WTC11 (cell line): Measurements from ENCODE around the gene STX5. TPM values are rescaled to one million over a fixed set of nuclear protein-coding genes. Genes with fewer than 3 reads are reported as not detected.
"Not testable (repeated sequence)": the region's sequence is repeated elsewhere in the genome, so short reads cannot be mapped to it uniquely, and the experiment has no call there.

ENCODE experiments used
- ATAC-seq: fragments of 200-7000 bp; cut with Tn5 transposase; 2 replicates; pipeline ENCODE4 v1.10.0; 2021; ENCODE audit warnings: mild to moderate bottlenecking, moderate library complexity
- CTCF ChIA-PET: fragments of 300-600 bp; sonication (Branson Sonifier 250); formaldehyde crosslinking; loops from one replicate; lab custom pipeline; 2021; ENCODE audit warnings: antibody characterized with exemption; lab: Charles Lee
- POLR2A ChIA-PET: fragments of 350-600 bp; sonication (Branson Sonifier 250); formaldehyde crosslinking; loops from one replicate; lab custom pipeline; 2021; ENCODE audit warnings: antibody characterized with exemption; lab: Charles Lee
- DNase-seq: peaks from one replicate; pipeline ENCODE4 v3.0.0; 2021; ENCODE audit warnings: low spot score
- H3K27ac Mint-ChIP-seq: 2 replicates; pipeline ENCODE4 v1.8.0; 2021; ENCODE audit warnings: mixed read lengths
- H3K27me3 Mint-ChIP-seq: 2 replicates; pipeline ENCODE4 v1.8.0; 2021; ENCODE audit warnings: low read depth, mild to moderate bottlenecking, moderate library complexity, mixed read lengths
- H3K36me3 Mint-ChIP-seq: 2 replicates; pipeline ENCODE4 v1.8.0; 2021; ENCODE audit warnings: mixed read lengths
- H3K4me1 Mint-ChIP-seq: 2 replicates; pipeline ENCODE4 v1.8.0; 2022; ENCODE audit warnings: mixed read lengths
- H3K4me3 Mint-ChIP-seq: 2 replicates; pipeline ENCODE4 v1.8.0; 2021; ENCODE audit warnings: mild to moderate bottlenecking, moderate library complexity, mixed read lengths
- H3K9me3 Mint-ChIP-seq: 2 replicates; pipeline ENCODE4 v1.8.0; 2021; ENCODE audit warnings: mixed read lengths
- ELF4 ChIP-seq: sonication (generic); formaldehyde crosslinking; IDR thresholded peaks from 2 replicates; pipeline ENCODE4 v1.8.1; 2022; ENCODE audit warnings: low read depth, mild to moderate bottlenecking, moderate library complexity, missing genetic modification reagents
- GABPB1 ChIP-seq: sonication (generic); formaldehyde crosslinking; IDR thresholded peaks from 2 replicates; pipeline ENCODE4 v1.8.1; 2023; ENCODE audit warnings: mild to moderate bottlenecking, missing genetic modification reagents
- HMGA2 ChIP-seq: fragments of 250-450 bp; sonication (Bioruptor Pico); IDR thresholded peaks from 2 replicates; pipeline ENCODE4 v1.4.0; 2021; ENCODE audit warnings: mild to moderate bottlenecking, moderate library complexity
- KAT7 ChIP-seq: sonication (generic); formaldehyde crosslinking; IDR thresholded peaks from 2 replicates; pipeline ENCODE4 v1.8.1; 2023; ENCODE audit warnings: missing genetic modification reagents, mild to moderate bottlenecking, borderline replicate concordance
- ZNF138 ChIP-seq: sonication (generic); formaldehyde crosslinking; conservative IDR thresholded peaks from 2 replicates; pipeline ENCODE4 v1.8.1; 2022; ENCODE audit warnings: mild to moderate bottlenecking, moderate library complexity, missing genetic modification reagents
- ZNF219 ChIP-seq: sonication (generic); formaldehyde crosslinking; IDR thresholded peaks from 2 replicates; pipeline ENCODE4 v1.8.0; 2023; ENCODE audit warnings: missing genetic modification reagents, mild to moderate bottlenecking, borderline replicate concordance
- ZNF423 ChIP-seq: fragments of 250-450 bp; sonication (Bioruptor Pico); IDR thresholded peaks from 2 replicates; pipeline ENCODE4 v2.1.2; 2022; ENCODE audit warnings: mild to moderate bottlenecking, moderate library complexity
- total RNA-seq: library from RNA; stranded (reverse); gene quantifications from 3 replicates; pipeline ENCODE4 v1.2.3, GENCODE V29; 2021
- TF ChIP-seq, protein P1 (sequence below): sonication (generic); formaldehyde crosslinking; IDR thresholded peaks from 2 replicates; pipeline ENCODE4 v1.8.1; 2023; ENCODE audit warnings: mild to moderate bottlenecking, moderate library complexity, missing genetic modification reagents
- TF ChIP-seq, protein P2 (sequence below): fragments of 200-600 bp; IDR thresholded peaks from 2 replicates; pipeline ENCODE4 v1.8.0; 2022; ENCODE audit warnings: antibody characterized with exemption
- TF ChIP-seq, protein P3 (sequence below): sonication (generic); formaldehyde crosslinking; IDR thresholded peaks from 2 replicates; pipeline ENCODE4 v1.8.1; 2023; ENCODE audit warnings: mild to moderate bottlenecking, missing genetic modification reagents, borderline replicate concordance
- TF ChIP-seq, protein P4 (sequence below): sonication (generic); formaldehyde crosslinking; IDR thresholded peaks from 2 replicates; pipeline ENCODE4 v1.8.0; 2022; ENCODE audit warnings: mild to moderate bottlenecking, missing genetic modification reagents
- TF ChIP-seq, protein P5 (sequence below): sonication (generic); formaldehyde crosslinking; IDR thresholded peaks from 2 replicates; pipeline ENCODE4 v1.8.0; 2023; ENCODE audit warnings: missing genetic modification reagents
- TF ChIP-seq, protein P6 (sequence below): sonication (generic); formaldehyde crosslinking; IDR thresholded peaks from 2 replicates; pipeline ENCODE4 v1.8.1; 2023; ENCODE audit warnings: mild to moderate bottlenecking, missing genetic modification reagents, moderate library complexity
- TF ChIP-seq, protein P7 (sequence below): sonication (generic); formaldehyde crosslinking; IDR thresholded peaks from 2 replicates; pipeline ENCODE4 v1.8.0; 2022; ENCODE audit warnings: mild to moderate bottlenecking, missing genetic modification reagents

Gene STX5
- total RNA-seq, 1 experiment from 2014 or later: 30.2 TPM

DNA sequence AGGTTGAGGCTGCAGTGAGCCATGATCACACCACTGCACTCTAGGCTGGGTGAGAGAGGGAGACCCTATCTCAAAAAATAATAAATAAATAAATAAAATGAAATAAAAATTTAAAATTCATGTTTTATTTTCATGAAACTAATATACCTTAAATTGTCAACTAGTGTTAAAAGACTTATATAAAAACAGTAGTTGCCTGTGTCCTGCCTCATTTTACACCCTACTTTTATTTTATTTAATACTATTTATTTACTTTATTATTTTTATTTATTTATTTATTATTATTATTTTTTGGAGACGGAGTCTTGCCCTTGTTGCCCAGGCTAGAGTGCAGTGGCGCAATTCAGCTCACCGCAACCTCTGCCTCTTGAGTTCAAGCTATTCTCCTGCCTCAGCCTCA is 12.3 kb upstream of the STX5 start:
- TF ChIP-seq ZNF219 (CRISPR knock-in tag) (no peak), HMGA2 (CRISPR knock-in tag) (peak; percentile 95)
- no peaks in the 10 kb centered on the region for H3K27me3 Mint-ChIP-seq
- ChIA-PET CTCF (no interaction called here), POLR2A (interaction anchor here (1.5 kb wide), 1 partner anchor 11 kb away, joined by 5 read pairs; no protein-coding TSS in a partner anchor)
- no peak for DNase-seq
- H3K27ac Mint-ChIP-seq: no peak overlapping the region
- peaks cover 8% of the 10 kb centered on the region for H3K4me1 Mint-ChIP-seq
- peaks cover 17% of the 10 kb centered on the region for H3K9me3 Mint-ChIP-seq
- H3K36me3 Mint-ChIP-seq: peaks cover 18% of the 10 kb centered on the region
- no peak for ATAC-seq
- no peak overlapping the region for H3K4me3 Mint-ChIP-seq

DNA sequence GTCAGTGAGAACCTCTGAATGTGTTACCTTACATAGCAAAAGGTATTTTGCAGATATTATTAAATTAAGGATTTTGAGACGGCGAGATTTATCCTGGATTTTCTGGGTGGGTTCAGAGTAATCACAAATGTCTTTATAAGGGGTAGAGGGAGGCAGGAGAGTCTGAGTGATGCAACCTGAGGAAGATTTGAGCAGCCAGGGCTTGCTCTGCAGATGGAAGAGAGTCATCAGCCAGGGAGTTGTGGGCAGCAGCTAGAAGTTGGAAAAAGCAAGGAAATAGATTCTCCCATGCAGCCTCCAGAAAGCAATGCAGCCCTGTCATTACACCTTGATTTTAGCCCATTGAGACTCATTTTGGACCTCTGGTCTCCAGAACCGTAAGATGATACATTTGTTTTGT is 11.6 kb upstream of the STX5 start:
- H3K4me1 Mint-ChIP-seq: peaks cover 11% of the 10 kb centered on the region
- CTCF ChIA-PET: no interaction called here
- no peaks in the 10 kb centered on the region for H3K27me3 Mint-ChIP-seq
- no peak overlapping the region for H3K4me3 Mint-ChIP-seq
- H3K9me3 Mint-ChIP-seq: peaks cover 17% of the 10 kb centered on the region
- H3K36me3 Mint-ChIP-seq: peaks cover 21% of the 10 kb centered on the region
- TF ChIP-seq ZNF138 (no peak), GABPB1 (CRISPR knock-in tag) (0 out of 2 replicates have a peak, but pooled peaks have one; percentile 17), ELF4 (no peak), KAT7 (CRISPR knock-in tag) (no peak)
- TF ChIP-seq, protein P1, sequence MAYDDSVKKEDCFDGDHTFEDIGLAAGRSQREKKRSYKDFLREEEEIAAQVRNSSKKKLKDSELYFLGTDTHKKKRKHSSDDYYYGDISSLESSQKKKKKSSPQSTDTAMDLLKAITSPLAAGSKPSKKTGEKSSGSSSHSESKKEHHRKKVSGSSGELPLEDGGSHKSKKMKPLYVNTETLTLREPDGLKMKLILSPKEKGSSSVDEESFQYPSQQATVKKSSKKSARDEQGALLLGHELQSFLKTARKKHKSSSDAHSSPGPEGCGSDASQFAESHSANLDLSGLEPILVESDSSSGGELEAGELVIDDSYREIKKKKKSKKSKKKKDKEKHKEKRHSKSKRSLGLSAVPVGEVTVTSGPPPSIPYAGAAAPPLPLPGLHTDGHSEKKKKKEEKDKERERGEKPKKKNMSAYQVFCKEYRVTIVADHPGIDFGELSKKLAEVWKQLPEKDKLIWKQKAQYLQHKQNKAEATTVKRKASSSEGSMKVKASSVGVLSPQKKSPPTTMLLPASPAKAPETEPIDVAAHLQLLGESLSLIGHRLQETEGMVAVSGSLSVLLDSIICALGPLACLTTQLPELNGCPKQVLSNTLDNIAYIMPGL: no peak
- TF ChIP-seq, protein P2, sequence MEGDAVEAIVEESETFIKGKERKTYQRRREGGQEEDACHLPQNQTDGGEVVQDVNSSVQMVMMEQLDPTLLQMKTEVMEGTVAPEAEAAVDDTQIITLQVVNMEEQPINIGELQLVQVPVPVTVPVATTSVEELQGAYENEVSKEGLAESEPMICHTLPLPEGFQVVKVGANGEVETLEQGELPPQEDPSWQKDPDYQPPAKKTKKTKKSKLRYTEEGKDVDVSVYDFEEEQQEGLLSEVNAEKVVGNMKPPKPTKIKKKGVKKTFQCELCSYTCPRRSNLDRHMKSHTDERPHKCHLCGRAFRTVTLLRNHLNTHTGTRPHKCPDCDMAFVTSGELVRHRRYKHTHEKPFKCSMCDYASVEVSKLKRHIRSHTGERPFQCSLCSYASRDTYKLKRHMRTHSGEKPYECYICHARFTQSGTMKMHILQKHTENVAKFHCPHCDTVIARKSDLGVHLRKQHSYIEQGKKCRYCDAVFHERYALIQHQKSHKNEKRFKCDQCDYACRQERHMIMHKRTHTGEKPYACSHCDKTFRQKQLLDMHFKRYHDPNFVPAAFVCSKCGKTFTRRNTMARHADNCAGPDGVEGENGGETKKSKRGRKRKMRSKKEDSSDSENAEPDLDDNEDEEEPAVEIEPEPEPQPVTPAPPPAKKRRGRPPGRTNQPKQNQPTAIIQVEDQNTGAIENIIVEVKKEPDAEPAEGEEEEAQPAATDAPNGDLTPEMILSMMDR: no peak
- TF ChIP-seq, protein P3, sequence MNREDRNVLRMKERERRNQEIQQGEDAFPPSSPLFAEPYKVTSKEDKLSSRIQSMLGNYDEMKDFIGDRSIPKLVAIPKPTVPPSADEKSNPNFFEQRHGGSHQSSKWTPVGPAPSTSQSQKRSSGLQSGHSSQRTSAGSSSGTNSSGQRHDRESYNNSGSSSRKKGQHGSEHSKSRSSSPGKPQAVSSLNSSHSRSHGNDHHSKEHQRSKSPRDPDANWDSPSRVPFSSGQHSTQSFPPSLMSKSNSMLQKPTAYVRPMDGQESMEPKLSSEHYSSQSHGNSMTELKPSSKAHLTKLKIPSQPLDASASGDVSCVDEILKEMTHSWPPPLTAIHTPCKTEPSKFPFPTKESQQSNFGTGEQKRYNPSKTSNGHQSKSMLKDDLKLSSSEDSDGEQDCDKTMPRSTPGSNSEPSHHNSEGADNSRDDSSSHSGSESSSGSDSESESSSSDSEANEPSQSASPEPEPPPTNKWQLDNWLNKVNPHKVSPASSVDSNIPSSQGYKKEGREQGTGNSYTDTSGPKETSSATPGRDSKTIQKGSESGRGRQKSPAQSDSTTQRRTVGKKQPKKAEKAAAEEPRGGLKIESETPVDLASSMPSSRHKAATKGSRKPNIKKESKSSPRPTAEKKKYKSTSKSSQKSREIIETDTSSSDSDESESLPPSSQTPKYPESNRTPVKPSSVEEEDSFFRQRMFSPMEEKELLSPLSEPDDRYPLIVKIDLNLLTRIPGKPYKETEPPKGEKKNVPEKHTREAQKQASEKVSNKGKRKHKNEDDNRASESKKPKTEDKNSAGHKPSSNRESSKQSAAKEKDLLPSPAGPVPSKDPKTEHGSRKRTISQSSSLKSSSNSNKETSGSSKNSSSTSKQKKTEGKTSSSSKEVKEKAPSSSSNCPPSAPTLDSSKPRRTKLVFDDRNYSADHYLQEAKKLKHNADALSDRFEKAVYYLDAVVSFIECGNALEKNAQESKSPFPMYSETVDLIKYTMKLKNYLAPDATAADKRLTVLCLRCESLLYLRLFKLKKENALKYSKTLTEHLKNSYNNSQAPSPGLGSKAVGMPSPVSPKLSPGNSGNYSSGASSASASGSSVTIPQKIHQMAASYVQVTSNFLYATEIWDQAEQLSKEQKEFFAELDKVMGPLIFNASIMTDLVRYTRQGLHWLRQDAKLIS (CRISPR knock-in tag): no peak
- TF ChIP-seq, all 79 proteins: peak for 1
- DNase-seq: no peak
- POLR2A ChIA-PET: interaction anchor here (1.5 kb wide), 1 partner anchor 12 kb away, joined by 5 read pairs; no protein-coding TSS in a partner anchor
- ATAC-seq: no peak
- H3K27ac Mint-ChIP-seq: peak overlapping the region; percentile 69

DNA sequence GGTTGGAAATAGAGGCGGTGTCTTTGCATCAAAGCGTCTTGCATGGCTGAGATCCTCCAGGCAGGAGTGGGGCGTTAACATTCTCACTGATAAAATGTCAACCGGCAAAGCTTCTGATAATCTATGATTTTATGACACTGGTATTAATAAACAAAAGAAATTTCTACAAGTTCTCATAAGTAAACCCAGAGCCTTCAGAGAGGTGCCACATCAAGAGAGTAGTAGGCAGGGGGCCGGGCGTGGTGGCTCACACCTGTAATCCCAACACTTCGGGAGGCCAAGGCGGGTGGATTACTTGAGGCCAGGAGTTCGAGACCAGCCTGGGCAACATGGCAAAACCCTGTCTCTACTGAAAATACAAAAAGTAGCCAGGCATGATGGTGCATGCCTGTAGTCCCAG is 11.0 kb upstream of the STX5 start:
- H3K27me3 Mint-ChIP-seq, H3K4me3 Mint-ChIP-seq, ATAC-seq, H3K27ac Mint-ChIP-seq, CTCF ChIA-PET, DNase-seq: not testable (repeated sequence)
- H3K9me3 Mint-ChIP-seq: peaks cover 12% of the 10 kb centered on the region
- peaks cover 17% of the 10 kb centered on the region for H3K36me3 Mint-ChIP-seq
- peaks cover 11% of the 10 kb centered on the region for H3K4me1 Mint-ChIP-seq
- POLR2A ChIA-PET: interaction anchor here (0.6 to 1.5 kb wide), 3 partner anchors 10 to 38 kb away, joined by 3 to 5 read pairs (median 3); partner anchors contain the start of genes SLC3A2 and TEX54

DNA sequence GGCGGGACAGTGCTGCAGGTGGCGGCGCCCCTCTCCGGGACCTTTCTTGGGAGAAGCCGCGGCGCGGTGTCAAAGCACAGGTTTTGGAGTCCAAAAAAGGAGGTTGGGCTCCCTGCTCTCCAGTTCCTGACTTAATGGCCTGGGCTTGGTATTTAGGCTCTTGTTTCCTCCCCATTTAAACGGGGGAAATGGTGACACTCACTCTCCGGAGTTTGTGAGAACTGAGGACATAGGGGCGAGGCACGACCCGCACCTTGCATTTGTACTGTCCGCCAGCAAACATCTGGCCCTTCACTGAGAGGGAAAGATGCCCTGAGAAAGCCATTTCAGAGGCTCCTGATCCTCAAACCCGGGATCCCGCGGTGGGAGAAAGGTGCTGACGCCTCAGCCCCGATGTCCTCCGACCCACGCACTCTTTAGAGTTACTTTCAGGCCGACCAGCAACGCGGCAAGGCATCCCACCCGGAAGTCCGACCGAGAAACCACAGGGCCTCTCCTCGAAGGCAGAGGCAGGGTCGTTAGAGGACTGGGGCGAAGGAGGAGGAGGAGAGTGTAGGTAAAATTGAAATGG is 10.4 kb upstream of the STX5 start:
- Mint-ChIP-seq H3K27me3 (no peaks in the 10 kb centered on the region), H3K27ac (no peak overlapping the region), H3K4me1 (peaks cover 15% of the 10 kb centered on the region), H3K9me3 (peaks cover 9% of the 10 kb centered on the region), H3K4me3 (no peak overlapping the region), H3K36me3 (peaks cover 19% of the 10 kb centered on the region)
- ChIA-PET POLR2A (interaction anchor here (0.6 to 3.4 kb wide), 12 partner anchors 10 to 268 kb away, joined by 3 to 83 read pairs (median 14); partner anchors contain the start of genes EEF1G, HNRNPUL2, SLC3A2 and STX5), CTCF (interaction anchor here (1.1 to 3.4 kb wide), 3 partner anchors 14 to 55 kb away, joined by 4 to 29 read pairs (median 4); partner anchors contain the start of gene TMEM179B)
- DNase-seq: peak; percentile 53
- ATAC-seq: peak; percentile 2
- TF ChIP-seq, protein P4, sequence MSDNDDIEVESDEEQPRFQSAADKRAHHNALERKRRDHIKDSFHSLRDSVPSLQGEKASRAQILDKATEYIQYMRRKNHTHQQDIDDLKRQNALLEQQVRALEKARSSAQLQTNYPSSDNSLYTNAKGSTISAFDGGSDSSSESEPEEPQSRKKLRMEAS (CRISPR knock-in tag): peak; percentile 52
- TF ChIP-seq, protein P5, sequence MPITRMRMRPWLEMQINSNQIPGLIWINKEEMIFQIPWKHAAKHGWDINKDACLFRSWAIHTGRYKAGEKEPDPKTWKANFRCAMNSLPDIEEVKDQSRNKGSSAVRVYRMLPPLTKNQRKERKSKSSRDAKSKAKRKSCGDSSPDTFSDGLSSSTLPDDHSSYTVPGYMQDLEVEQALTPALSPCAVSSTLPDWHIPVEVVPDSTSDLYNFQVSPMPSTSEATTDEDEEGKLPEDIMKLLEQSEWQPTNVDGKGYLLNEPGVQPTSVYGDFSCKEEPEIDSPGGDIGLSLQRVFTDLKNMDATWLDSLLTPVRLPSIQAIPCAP (CRISPR knock-in tag): no peak
- TF ChIP-seq, protein P6, sequence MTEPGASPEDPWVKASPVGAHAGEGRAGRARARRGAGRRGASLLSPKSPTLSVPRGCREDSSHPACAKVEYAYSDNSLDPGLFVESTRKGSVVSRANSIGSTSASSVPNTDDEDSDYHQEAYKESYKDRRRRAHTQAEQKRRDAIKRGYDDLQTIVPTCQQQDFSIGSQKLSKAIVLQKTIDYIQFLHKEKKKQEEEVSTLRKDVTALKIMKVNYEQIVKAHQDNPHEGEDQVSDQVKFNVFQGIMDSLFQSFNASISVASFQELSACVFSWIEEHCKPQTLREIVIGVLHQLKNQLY (CRISPR knock-in tag): no peak
- TF ChIP-seq, protein P1: 0 out of 2 replicates have a peak, but pooled peaks have one; percentile 3
- TF ChIP-seq HMGA2 (CRISPR knock-in tag): no peak
- TF ChIP-seq, protein P7, sequence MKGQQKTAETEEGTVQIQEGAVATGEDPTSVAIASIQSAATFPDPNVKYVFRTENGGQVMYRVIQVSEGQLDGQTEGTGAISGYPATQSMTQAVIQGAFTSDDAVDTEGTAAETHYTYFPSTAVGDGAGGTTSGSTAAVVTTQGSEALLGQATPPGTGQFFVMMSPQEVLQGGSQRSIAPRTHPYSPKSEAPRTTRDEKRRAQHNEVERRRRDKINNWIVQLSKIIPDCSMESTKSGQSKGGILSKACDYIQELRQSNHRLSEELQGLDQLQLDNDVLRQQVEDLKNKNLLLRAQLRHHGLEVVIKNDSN (CRISPR knock-in tag): 0 out of 2 replicates have a peak, but pooled peaks have one; percentile 27
- TF ChIP-seq ZNF423 (CRISPR knock-in tag): peak; percentile 56; the same call in 1 of the 2 replicates
